ENCODE data around the gene CBFA2T2. TPM values are rescaled to one million over a fixed set of nuclear protein-coding genes. Genes with fewer than 3 reads are reported as not detected.
"Not testable (repeated sequence)": the region's sequence is repeated elsewhere in the genome, so short reads cannot be mapped to it uniquely, and the experiment has no call there.

The CBFA2T2 gene
- total RNA-seq, 1 donor, result 15.1 TPM

DNA sequence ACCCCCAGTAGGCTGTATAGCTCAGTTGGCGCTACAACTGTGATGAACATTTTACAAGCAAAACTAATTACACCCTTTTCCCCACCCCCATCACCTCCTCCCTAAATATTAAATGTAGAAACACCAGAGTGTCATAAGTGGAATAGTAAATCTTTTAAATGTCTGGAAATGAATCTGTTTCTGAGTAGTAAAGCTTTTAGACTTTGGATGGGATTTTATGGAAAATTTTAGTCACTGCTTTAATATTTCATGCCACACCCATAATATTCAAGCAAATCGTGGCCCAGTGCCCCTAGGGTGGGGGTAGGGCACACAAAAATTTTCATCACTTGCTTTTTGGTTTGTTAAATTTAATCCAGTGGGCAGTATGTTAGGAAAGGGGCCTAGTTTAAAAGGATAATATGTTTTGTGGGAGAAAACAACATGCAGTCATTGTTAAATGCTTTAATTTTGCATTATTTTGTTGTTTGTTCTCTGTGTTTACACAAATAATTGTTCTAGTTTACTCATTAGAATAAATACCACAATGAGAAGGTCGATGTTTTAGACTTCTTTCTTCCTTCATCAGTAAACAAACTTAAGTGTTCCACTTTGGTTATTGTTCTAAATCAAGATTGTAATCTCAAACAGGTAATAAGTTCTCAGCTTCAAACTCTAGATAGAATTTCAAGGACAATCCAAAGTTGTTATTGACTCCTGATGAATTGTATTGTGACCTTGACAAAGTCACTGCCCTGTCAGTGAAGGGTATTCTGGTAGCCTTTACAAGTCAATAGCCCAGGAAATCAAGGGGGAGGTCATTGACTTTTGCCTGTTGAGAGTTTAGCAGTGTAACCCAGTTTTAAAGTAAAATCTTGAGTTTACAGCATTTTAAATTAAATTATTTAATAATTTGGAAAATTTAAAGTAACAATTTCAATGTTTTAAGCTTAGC, 79.2 kb downstream of the CBFA2T2 start:
- DNase-seq (ENCODE audit: low read depth in 2 of 3, low spot score in 2 of 3), result no peak

DNA sequence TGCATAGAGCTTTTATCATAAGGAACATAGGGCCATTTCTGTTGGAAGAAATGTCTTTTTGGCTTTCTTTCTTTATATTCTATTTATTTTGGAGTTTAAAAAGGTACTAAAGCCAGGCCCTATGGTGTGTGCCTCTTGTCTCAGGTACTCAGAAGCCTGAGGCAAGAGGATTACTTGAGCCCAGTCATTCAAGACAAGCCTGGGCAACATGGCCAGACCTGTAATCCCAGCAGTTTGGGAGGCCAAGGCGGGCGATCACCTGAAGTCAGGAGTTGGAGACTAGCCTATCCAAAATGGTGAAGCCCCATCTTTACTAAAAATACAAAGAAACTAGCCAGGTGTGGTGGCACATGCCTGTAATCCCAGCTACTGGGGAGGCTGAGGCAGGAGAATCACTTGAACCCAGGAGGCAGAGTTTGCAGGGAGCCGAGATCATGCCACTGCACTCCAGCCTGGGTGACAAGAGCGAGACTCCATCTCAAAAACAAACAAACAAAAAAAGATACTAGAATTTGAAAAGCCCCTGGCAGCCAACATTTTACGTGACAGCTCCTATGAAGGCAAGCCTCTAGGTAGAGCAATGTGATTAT, 80.0 kb downstream of the CBFA2T2 start:
- DNase-seq (ENCODE audit: low read depth in 2 of 3, low spot score in 2 of 3), result no peak

DNA sequence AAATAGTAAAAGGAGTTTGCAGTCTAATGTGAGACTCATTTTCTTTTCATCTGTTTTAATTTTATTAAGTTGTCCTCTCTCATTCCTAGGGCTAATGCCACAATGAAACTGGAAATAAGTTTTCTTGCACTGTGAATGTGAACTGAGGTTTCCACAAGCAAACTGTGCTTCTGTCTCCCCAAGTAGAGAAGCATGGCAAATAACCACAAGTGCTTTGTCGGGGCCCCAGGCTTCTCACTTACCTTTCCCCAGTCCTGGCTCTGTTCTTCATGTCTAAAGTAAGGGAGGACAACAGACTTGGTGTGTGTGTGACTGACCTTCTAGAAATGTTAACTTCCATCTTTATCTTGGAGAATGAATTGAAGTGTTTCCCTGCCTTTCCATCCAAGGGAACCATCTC, 80.8 kb downstream of the CBFA2T2 start:
- no peak for DNase-seq (ENCODE audit: low read depth in 2 of 3, low spot score in 2 of 3)

DNA sequence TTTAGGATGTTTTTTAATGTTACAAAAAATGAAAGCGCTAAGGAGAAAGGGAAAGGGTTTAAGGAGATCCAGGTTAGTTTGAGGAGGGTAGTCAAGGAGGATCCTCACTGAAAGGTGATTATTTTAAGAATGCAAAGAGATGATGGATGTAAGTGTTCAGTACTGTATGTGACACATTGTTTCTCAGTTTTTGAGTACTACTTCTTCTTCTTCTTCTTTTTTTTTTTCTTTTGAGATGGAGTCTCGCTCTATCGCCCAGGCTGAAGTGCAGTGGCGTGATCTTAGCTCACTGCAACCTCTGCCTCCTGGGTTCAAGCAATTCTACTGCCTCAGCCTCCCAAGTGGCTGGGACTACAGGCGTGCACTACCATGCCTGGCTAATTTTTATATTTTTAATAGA, 83.4 kb downstream of the CBFA2T2 start:
- DNase-seq (ENCODE audit: low read depth in 2 of 3, low spot score in 2 of 3), result not testable (repeated sequence)

DNA sequence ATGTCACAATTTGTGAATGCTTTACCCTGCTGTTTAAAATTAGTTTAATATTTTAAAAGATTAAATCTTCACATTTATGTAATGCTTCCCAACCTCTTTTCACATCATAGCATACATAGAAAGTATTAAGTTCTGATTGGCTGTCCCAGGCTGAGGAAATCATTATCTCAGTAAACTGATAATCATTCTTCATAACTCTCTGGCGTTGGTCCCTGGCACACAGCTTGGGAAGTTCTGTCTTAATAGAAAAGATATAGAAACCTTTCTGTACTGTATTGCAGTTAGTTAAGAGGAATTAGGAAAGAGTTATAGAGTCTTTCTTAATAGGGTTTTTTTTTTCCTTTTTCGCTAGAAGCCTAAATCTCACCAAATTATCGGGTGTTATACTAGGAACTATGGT, 85.4 kb downstream of the CBFA2T2 start:
- no peak for DNase-seq (ENCODE audit: low read depth in 2 of 3, low spot score in 2 of 3)

DNA sequence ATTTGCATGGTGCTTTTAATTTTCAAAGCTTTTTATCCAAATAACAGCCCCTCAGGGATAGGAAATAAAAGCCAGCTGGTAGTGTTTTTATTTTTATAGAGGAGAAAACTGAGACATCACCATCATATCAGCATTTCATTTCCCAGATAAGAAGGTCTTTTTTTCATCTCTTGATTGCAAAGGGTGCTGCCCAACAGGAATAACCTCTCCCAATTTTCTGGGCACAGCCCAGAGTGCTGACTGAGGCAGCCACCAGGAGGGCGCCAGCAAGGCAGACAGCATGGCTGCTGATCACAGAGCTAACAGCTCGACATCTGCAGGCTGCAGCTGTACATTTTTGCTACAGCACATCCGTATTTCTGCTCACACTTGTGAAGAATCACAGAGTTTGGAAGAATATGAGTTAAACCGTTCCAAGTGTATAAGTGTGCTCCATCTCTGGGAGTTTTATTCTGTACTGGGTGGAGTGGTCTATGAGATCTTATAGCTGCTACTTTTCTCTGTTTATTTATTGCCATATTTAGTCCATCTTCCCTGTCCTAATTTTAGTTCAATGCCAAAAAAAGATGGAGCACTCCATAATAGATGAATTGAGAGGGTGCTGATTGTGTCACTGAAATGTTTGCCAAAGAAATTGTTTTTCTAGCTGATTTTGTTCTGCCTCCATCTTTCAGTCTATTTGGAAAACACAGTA, 86.7 kb downstream of the CBFA2T2 start:
- DNase-seq (ENCODE audit: low read depth in 2 of 3, low spot score in 2 of 3), result no peak

DNA sequence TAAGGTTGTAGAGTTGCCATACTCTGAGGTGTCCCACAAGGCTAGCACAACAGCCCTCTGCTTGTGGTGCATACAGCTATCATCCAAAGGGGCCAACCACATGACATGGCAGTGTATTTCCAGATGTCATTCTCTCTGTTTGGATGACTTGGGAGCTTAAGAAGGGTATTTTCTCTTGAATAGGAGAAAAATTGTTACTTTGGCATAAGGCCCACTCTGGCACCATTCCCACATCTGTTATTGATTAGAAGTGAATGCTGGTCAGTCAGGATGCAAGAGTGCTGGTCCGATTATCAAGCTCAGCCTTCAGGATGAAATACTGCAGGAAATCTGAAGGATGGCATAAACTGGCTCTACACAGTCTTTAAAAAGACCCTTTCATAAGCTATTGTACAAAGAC, 88.6 kb downstream of the CBFA2T2 start:
- DNase-seq (ENCODE audit: low read depth in 2 of 3, low spot score in 2 of 3), result no peak

DNA sequence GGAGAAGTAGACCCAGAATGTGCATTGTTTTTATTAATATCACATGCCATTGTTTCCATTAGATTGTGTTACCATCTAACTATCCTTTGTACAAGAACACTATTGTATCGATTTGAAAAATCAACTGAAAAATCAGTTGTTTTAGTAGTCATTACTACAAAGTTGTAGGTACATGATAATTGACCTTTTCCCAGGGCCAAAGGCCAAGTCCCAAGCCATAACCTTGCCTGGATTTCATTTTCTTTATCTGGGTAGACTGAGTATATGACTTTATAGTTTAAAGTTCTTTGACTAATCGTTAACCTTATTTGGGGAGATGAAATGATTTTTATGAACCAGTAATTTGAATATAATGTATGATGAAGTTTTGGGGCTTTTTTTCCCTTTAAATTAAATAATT, 93.2 kb downstream of the CBFA2T2 start:
- DNase-seq (ENCODE audit: low read depth in 2 of 3, low spot score in 2 of 3), result no peak

DNA sequence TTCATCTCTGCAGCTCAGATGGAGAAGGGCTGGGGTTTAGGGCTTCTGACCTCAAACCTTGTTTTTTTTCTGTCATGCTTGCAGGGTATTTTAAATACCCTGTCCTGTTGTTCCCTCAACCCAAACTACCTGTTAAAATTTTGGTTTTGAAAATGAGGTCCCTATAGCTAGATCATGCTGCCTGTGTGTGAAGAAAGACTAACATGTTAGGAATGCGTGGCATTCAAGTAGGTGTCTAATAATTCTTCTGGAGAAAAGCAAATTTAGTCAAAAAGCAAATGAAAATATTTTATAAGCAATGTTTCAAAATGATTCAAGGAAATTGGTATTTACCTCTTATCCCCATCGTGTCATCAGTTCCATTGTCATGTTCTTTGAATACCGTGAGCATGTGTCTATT, 95.1 kb downstream of the CBFA2T2 start:
- no peak for DNase-seq (ENCODE audit: low read depth in 2 of 3, low spot score in 2 of 3)

DNA sequence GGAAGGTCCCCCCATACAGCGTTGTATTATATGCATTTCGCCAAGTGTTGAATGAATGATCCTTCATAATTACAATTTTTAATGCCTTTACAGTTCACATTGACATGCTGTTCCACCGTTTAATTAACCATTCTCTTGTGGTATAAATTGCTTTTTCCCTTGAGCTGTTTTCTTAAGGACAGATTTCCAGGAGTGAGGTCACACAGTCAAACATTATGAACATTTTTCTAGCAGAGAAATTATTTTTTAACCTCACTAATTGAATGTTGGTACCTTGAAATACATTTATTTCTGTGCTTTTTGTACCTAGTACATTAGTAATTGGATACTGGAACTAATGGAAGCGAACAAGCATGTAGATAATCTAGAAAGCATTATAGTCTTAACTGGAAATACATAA, 95.5 kb downstream of the CBFA2T2 start:
- no peak for DNase-seq (ENCODE audit: low read depth in 2 of 3, low spot score in 2 of 3)

DNA sequence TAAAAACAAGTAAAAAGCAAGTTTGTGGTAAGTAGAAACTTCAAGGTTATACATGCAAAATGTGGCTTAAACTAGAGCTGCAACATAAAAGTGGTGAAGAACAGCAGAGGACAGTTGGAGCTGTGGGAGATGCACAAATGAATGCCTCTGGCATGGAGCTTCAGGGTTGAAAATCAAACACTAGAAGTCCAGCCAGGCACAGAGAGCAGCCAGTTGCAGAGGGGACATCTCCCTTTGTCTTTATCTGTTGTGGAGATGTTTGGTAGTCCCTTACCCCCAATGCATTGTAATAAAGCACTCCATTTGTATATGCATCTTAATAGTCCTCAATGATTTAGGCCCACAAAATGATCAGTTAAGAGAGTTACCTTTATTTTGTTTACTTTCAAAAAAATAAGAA, 99.2 kb downstream of the CBFA2T2 start:
- DNase-seq (ENCODE audit: low read depth in 2 of 3, low spot score in 2 of 3), result no peak

DNA sequence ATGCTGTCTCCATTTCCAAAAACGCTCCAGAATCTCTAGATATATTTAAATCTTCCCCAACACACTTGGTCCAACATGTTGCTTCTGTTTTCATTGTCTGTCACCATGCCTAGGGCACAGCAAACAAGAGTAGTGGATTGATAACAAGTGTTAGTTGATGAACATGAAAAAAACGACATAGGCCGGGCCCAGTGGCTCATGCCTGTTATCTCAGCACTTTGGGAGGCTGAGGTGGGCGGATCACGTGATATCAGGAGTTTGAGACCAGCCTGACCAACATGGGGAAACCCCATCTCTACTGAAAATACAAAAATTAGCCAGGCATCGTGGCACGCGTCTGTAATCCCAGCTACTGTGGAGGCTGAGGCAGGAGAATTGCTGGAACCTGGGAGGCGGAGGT, 102.0 kb downstream of the CBFA2T2 start:
- peak in 1 of 3 donors; percentile 15 for DNase-seq (ENCODE audit: low read depth in 2 of 3, low spot score in 2 of 3)

DNA sequence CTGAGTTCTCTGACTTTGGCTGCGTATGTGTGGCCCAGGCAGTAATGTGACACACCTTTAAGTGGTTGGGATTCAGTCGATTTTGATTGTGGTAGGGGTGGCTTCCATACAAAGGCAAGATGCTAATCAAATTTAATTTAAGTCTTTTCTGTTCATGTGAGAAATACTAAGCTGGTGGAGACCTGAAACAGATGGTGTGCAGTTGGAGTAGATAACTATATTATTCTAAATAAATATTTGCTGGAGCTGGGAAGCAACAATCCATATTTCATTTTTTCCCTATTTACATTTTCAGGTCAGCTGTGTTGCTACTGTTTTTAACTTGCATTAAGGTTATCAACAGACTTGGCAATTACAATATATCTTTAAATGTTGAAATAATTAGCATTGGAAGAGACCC, 104.8 kb downstream of the CBFA2T2 start:
- no peak for DNase-seq (ENCODE audit: low read depth in 2 of 3, low spot score in 2 of 3)

DNA sequence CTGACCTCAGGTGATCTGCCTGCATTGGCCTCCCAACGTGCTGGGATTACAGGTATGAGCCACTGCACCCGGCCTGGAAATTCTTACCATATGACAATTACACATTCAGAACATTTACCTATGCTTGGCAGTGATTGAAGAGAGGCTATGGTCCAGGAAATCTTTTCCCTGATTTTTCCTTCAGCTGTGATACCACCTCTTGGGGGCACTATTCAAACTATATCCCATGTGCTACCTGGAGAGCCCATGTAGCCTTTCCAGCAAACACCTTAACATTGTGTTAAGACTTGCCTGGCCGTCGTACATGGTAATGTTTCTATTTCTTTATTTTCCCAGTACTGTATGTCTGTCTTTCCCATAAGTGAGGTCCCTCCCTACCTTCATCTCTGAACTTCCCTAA, 110.5 kb downstream of the CBFA2T2 start:
- DNase-seq (ENCODE audit: low read depth in 2 of 3, low spot score in 2 of 3), result no peak

DNA sequence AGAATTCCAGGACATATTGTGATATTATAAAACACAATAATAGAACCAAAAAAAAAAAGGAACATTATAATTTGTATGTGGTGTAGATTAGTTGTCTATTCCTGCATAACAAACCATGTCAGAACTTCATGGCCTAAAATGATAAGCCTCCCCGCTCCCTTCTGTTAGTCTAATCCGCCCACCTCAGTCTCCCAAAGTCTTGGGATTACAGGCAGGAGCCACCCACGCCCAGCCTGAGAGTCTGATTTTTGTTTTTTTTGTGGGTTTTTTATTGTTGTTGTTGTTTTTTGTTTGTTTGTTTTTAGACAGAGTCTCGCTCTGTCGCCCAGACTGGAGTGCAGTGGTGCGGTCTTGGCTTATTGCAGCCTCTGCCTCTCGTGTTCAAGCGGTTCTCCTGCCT, 111.1 kb downstream of the CBFA2T2 start:
- no peak for DNase-seq (ENCODE audit: low read depth in 2 of 3, low spot score in 2 of 3)

DNA sequence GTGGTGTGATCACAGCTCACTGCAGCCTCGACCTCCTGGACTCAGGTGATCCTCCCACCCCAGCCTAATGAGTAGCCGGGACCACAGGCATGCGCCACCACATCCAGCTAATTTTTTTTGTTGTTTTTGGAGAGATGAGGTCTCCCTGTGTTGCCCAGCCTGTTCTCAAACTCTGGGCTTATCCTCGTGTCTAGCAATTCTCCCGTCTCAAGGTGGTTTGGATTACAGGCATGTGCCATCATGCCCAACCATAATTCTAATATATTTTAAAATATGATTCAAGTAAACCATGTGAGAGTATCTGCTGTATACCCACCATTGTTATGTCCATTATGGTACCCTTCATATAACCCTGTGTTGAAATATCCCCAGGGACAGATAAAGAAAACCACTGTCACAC, 112.0 kb downstream of the CBFA2T2 start:
- no peak for DNase-seq (ENCODE audit: low read depth in 2 of 3, low spot score in 2 of 3)

DNA sequence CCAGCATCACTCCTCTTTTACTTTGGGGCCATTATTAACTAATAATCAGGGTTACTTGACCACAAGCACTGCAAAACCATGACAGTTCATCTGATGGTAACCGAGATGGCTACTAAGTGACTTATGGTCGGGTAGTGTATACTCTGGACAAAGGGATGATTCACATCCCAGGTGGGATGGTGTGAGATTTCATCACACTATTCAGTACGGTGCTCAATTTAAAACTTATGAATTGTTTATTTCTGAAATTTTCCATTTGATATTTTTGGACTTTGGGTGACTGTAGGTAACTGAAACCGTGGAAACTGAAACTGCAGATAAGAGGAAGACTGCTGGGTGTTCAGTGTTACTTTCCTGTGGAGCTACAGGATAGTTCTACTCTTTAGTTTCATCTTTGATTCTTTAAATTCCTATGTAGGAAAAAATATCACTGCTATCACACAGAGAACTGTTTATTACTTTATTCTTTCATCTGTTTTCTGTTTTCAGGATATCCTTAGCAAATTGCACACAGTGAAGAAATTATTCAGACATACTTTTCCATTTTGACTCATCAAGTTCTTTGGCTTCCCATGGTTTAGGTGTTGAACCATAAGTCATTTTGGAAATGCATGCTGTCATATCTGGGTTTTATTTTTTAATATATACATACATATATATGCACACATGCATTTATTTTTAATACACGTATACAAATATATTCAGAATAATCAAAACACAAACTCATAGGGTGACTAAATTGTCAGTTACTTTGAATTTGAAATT, 113.1 kb downstream of the CBFA2T2 start:
- no peak for DNase-seq (ENCODE audit: low read depth in 2 of 3, low spot score in 2 of 3)

DNA sequence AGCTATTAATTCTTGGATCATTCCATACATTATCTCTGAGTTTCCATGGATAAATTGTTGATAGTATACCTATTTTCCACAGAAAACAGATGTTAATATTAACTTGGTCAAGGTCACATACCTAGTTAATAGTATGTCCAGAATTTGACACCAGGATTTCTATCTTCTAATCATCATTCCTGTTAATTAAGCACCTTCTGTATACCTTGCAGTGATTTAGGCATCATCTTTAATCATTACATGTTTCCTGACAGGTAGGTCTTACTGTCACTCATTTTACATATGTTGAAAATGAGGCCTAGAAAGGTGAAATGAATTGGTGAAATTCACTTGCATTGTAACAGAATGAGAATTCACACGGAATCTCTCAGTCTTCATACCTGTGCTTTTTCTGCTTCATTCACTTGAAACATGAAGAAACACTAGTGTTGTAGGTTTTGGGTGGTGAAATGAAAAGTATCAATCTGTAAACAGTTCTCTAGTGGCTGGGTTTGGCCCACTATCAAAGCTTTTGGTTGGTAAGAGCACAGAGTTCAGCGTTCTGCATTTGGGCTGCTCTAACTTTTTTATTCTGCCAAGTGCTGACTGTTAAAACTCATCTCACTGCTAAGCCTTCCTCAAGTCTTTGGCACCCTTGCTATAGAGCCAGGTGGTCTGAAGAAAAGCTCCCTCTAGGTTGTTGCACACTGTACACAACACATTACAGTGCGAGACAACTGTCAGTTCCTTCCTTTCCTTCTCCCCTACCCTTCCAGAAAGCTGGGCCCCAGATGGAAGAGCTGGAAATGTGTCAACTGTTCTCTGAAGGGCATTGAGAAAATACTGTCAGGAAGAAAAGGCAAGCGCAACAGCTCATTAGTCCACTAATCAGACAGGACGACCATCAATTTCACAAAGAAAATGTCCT, 114.4 kb downstream of the CBFA2T2 start:
- no peak for DNase-seq (ENCODE audit: low read depth in 2 of 3, low spot score in 2 of 3)

DNA sequence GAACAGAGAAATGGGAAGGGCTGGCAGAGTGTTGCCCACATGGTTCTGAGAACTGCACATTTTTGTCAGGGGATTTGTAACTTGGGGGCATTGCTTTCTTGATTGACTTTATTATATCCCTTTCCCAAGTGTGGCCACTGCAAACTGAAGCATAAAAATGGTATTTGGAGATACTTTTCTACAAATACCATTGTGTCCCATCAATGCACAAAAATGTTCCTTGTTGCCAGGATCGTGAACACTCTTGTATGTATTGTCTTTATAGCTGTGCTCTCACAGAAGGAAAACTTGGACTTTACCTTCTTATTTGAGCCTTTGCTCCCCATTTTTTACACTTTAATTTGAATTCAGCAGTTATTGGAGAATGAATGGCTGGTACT, 115.1 kb downstream of the CBFA2T2 start:
- no peak for DNase-seq (ENCODE audit: low read depth in 2 of 3, low spot score in 2 of 3)
